Upper lobe of left lung (tissue), 6 donors: ENCODE data around the gene APLP1. TPM values are rescaled to one million over a fixed set of nuclear protein-coding genes. Genes with fewer than 3 reads are reported as not detected.
"Not testable (repeated sequence)": the region's sequence is repeated elsewhere in the genome, so short reads cannot be mapped to it uniquely, and the experiment has no call there.

Source experiments
- ATAC-seq, 2 donors: fragments of 200-7000 bp; cut with Tn5 transposase; one replicate each; pipeline ENCODE4 v1.9.1; 2022; ENCODE audit warnings: mild to moderate bottlenecking in 2 of 2, moderate library complexity in 2 of 2; ENCODE audit not compliant: low FRiP score in 2 of 2
- DNase-seq, 2 donors: peaks; one replicate each; pipeline ENCODE4 v3.0.0-alpha.2; 2019 to 2020
- H3K27ac ChIP-seq, 4 donors: fragments of 200-600 bp; sonication (generic); one replicate each; pipeline ENCODE4 v1.5.1; 2016 to 2019
- H3K27me3 ChIP-seq, 4 donors: fragments of 200-600 bp; sonication (generic); one replicate each; pipeline ENCODE4 v1.5.1; 2017 to 2019
- H3K36me3 ChIP-seq, 4 donors: fragments of 200-600 bp; sonication (generic); one replicate each; pipeline ENCODE4 v1.5.1; 2016 to 2019
- H3K4me1 ChIP-seq, 4 donors: fragments of 200-600 bp; sonication (generic); one replicate each; pipeline ENCODE4 v1.5.1; 2018 to 2019
- H3K4me3 ChIP-seq, 4 donors: fragments of 200-600 bp; sonication (generic); one replicate each; pipeline ENCODE4 v1.5.1; 2017 to 2019; ENCODE audit warnings: mild to moderate bottlenecking in 2 of 4, moderate library complexity in 1 of 4
- H3K9me3 ChIP-seq, 4 donors: fragments of 200-600 bp; sonication (generic); one replicate each; pipeline ENCODE4 v1.5.1; 2018 to 2019
- EP300 ChIP-seq, 4 donors: sonication (generic); formaldehyde crosslinking; IDR thresholded peaks; one replicate each; pipeline ENCODE4 v1.5.1; 2017; ENCODE audit warnings: antibody characterized with exemption in 4 of 4, control low read depth in 2 of 4
- POLR2A ChIP-seq, 4 donors: fragments of 450-650 bp; IDR thresholded peaks; one replicate each; pipeline ENCODE4 v1.5.1; 2016 to 2017; ENCODE audit warnings: antibody characterized with exemption in 4 of 4, mild to moderate bottlenecking in 2 of 4
- POLR2AphosphoS5 ChIP-seq, 2 donors: sonication (generic); formaldehyde crosslinking; IDR thresholded peaks; one replicate each; pipeline ENCODE4 v1.5.1; 2017; ENCODE audit warnings: antibody characterized with exemption in 2 of 2
- WGBS, 2 donors: methylation state at CpG; one replicate each; pipeline ENCODE4 v1.1.5; 2017 to 2018; 5-methylcytosine and 5-hydroxymethylcytosine counted together
- total RNA-seq, 6 donors: library from RNA; depleted of rRNA in 4 of 6; stranded (reverse); fragments of >200 nt in 4 of 6; gene quantifications; one replicate each; pipeline versions ENCODE4 v1.1.0 to v1.2.1, GENCODE V29; 2016 to 2021
- TF ChIP-seq, protein P1 (sequence below), 6 experiments: fragments of 450-650 bp in 4 of 6; fragments of 200-600 bp in 2 of 6; sonication (generic) in 2 of 6; IDR thresholded peaks; one replicate each; pipeline ENCODE4 v1.5.1; 2016 to 2019; ENCODE audit warnings: antibody characterized with exemption in 6 of 6
- donor health status: DM: no; HTN: no; CAD: no; lungs with moderate emphysema.
- donor health status: DM: no; HTN: yes; CAD: no; lungs with severe emphysema.

APLP1 gene
- total RNA-seq, 6 donors from 2014 or later: 1.5 to 22.8 (median 5.2) TPM; not detected in 1

DNA sequence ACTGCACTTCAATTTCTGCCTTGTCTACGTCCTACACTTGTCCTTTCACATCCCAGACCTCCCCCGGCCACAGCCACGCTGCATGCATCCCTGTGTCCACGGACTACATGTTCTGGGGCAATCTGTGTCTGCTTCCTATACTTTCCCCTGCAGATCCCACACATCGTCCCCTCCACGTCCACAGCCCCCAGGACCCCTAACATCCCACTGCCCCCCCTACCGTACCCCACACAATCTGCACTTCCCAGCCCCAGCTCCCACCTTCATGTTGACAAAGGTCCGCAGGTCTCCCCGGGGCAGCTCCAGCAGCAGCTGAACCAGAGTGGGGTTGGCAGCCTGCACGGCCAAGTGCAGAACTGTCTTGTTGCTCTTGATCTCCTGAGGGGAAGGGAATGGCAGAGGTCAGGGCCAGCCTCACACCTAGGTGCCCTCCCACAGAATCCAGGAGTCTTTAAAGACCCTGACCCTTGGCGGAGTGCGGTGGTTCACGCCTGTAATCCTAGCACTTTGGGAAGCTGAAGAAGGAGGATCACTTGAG lies 21.8 kb downstream of the APLP1 start:
- WGBS, 2 donors: 93 to 96% methylated on average over 12 to 13 of the region's 13 CpGs
- DNase-seq (no peak), ATAC-seq (no peak)
- Histone ChIP-seq H3K9me3 (no peaks in the 10 kb centered on the region), H3K4me3 (no peak overlapping the region), H3K27ac (no peak overlapping the region), H3K27me3 (no peaks in the 10 kb centered on the region), H3K4me1 (no peaks in the 10 kb centered on the region), H3K36me3 (peaks cover 28 to 75% (median 61%) of the 10 kb centered on the region in 4 donors)
- no peak for TF ChIP-seq POLR2AphosphoS5 (IDR thresholded peaks at IDR 0.05)
- no peak for TF ChIP-seq POLR2A (IDR thresholded peaks at IDR 0.05)
- no peak for TF ChIP-seq EP300 (IDR thresholded peaks at IDR 0.05)
- TF ChIP-seq, protein P1, sequence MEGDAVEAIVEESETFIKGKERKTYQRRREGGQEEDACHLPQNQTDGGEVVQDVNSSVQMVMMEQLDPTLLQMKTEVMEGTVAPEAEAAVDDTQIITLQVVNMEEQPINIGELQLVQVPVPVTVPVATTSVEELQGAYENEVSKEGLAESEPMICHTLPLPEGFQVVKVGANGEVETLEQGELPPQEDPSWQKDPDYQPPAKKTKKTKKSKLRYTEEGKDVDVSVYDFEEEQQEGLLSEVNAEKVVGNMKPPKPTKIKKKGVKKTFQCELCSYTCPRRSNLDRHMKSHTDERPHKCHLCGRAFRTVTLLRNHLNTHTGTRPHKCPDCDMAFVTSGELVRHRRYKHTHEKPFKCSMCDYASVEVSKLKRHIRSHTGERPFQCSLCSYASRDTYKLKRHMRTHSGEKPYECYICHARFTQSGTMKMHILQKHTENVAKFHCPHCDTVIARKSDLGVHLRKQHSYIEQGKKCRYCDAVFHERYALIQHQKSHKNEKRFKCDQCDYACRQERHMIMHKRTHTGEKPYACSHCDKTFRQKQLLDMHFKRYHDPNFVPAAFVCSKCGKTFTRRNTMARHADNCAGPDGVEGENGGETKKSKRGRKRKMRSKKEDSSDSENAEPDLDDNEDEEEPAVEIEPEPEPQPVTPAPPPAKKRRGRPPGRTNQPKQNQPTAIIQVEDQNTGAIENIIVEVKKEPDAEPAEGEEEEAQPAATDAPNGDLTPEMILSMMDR (IDR thresholded peaks at IDR 0.05): no peak

DNA sequence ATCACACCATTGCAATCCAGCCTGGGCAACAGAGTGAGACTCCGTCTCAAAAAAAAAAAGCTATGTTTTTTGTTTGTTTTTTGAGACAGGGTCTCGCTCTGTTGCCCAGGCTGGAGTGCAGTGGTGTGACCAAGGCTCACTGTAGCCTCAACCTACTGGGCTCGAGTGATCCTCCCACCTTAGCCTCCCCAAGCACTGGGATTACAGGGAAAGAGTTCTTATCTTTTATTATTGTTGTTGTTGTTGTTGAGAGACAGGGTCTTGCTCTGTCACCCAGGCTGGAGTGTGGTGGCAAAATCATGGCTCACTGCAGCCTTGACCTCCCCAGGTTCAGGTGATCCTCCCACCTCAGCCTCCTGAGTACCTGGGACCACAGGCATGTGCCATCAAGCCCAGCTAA lies 23.4 kb downstream of the APLP1 start:
- DNase-seq: not testable (repeated sequence)
- H3K36me3 ChIP-seq: peaks cover 30 to 90% (median 76%) of the 10 kb centered on the region in 4 donors
- WGBS, 2 donors: 95 to 97% methylated on average over 3 of the region's 3 CpGs

GRCh38 chr19:35894342-35894741 lies 26.0 kb downstream of the APLP1 start:
- Histone ChIP-seq H3K9me3 (no peaks in the 10 kb centered on the region), H3K4me1 (peaks cover 10 to 27% (median 11%) of the 10 kb centered on the region in 4 donors), H3K27me3 (no peaks in the 10 kb centered on the region), H3K27ac (no peak overlapping the region), H3K4me3 (no peak overlapping the region), H3K36me3 (peaks cover 19 to 82% (median 59%) of the 10 kb centered on the region in 4 donors)
- DNase-seq: no peak
- TF ChIP-seq POLR2AphosphoS5 (IDR thresholded peaks at IDR 0.05) (no peak), EP300 (IDR thresholded peaks at IDR 0.05) (no peak), POLR2A (IDR thresholded peaks at IDR 0.05) (no peak)
- TF ChIP-seq, protein P1 (IDR thresholded peaks at IDR 0.05): no peak
- 89 to 90% methylated on average over 2 of the region's 2 CpGs for WGBS, 2 donors
- ATAC-seq: no peak

More for the DNA sequence above, 23.4 kb downstream of the APLP1 start:
- H3K9me3 ChIP-seq, H3K4me1 ChIP-seq, H3K27ac ChIP-seq, ATAC-seq, H3K4me3 ChIP-seq, H3K27me3 ChIP-seq: not testable (repeated sequence)

DNA sequence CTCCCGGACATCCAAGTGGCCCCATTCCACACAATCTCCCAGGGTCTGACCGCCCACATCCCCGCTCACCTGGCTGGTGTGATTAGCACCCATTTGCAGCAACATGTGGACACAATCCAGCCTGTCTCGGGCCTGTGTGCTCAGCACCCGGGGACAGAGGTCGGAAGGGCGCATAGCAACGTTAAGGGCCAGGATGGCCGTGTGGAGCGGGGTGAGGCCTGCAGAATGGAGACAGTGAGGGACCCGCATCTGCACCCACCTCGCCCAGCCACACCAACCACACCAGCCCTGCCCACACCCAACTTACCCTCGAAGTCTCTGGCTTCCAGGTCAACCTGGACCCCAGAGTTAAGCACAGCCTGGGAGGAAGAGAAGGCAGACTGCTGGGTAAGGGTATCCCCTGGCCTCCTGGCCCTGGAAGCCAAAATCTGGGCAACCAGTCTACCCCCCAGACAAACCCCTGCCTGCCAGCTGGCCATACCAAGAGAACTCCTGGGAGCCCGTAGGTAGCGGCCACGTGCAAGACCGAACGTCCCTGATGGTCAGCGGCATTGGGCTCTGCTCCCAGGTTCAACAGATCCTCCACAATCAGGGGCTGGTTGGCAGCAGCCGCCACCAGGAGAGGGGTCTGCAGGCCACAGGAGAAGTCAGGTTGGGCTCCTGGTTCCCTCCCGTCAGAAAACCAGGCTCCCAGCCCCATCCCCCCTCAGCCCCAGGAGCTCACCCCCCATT lies 27.7 kb downstream of the APLP1 start:
- TF ChIP-seq POLR2A (IDR thresholded peaks at IDR 0.05) (no peak), EP300 (IDR thresholded peaks at IDR 0.05) (no peak)
- DNase-seq: peak in 1 of 2 donors; percentile 45
- Histone ChIP-seq H3K9me3 (no peaks in the 10 kb centered on the region), H3K27ac (no peak overlapping the region), H3K36me3 (peaks cover 9 to 65% (median 42%) of the 10 kb centered on the region in 4 donors), H3K27me3 (no peaks in the 10 kb centered on the region), H3K4me3 (no peak overlapping the region), H3K4me1 (peaks cover 12 to 31% (median 15%) of the 10 kb centered on the region in 4 donors)
- 90 to 93% methylated on average over 3 to 21 of the region's 21 CpGs for WGBS, 2 donors
- no peak for ATAC-seq

GRCh38 chr19:35896643-35897040 lies 28.3 kb downstream of the APLP1 start:
- no peaks in the 10 kb centered on the region for H3K27me3 ChIP-seq
- H3K36me3 ChIP-seq: peaks cover 9 to 59% (median 41%) of the 10 kb centered on the region in 4 donors
- no peak overlapping the region for H3K27ac ChIP-seq
- TF ChIP-seq POLR2AphosphoS5 (IDR thresholded peaks at IDR 0.05): no peak
- TF ChIP-seq POLR2A (IDR thresholded peaks at IDR 0.05): no peak
- TF ChIP-seq, protein P1 (IDR thresholded peaks at IDR 0.05): no peak
- TF ChIP-seq EP300 (IDR thresholded peaks at IDR 0.05): no peak
- peaks cover 16 to 37% (median 20%) of the 10 kb centered on the region in 4 donors for H3K4me1 ChIP-seq
- H3K9me3 ChIP-seq: no peaks in the 10 kb centered on the region
- DNase-seq (peak in 1 of 2 donors; percentile 65), ATAC-seq (no peak)
- 95 to 97% methylated on average over 5 to 12 of the region's 13 CpGs for WGBS, 2 donors
- H3K4me3 ChIP-seq: no peak overlapping the region
